ENCODE results near the gene NECAB3. TPM values are rescaled to one million over a fixed set of nuclear protein-coding genes. Genes with fewer than 3 reads are reported as not detected.

The NECAB3 gene
- total and polyA plus RNA-seq, 2 of the 4 experiments (the other 2 are of a cell fraction), result 8.6 to 28.4 TPM

- Histone ChIP-seq H2AFZ (replicated peaks; ENCODE audit: low read length, poor library complexity) (peak overlapping the region; percentile 46), H2BK15ac (ENCODE audit: low read depth, low read length) (no peak overlapping the region), H4K91ac (ENCODE audit: insufficient read depth, low read depth, low read length) (no peak overlapping the region), H2AK9ac (replicated peaks; ENCODE audit: low read depth, low read length, poor library complexity) (peak overlapping the region; percentile 48), H4K8ac (ENCODE audit: low read depth in 2 of 2, low read length in 2 of 2) (no peak overlapping the region), H2BK20ac (ENCODE audit: low read depth, low read length) (no peak overlapping the region), H3K9ac (ENCODE audit: low read depth, low read length) (no peak overlapping the region), H2BK120ac (ENCODE audit: low read depth, low read length) (no peak overlapping the region), H3K79me1 (ENCODE audit: low read depth in 1 of 2, low read length in 2 of 2) (peaks cover 12 to 63% of the 10 kb centered on the region in 2 experiments; a peak in 3 of 4 replicates), H3K36me3 (ENCODE audit: control insufficient read depth, insufficient read depth, low read length) (peaks cover 13% of the 10 kb centered on the region), H4K20me1 (ENCODE audit: insufficient read depth, low read length) (peaks cover 22% of the 10 kb centered on the region; the same call in 1 of the 2 replicates), H2BK5ac (ENCODE audit: low read depth, low read length, poor library complexity, severe bottlenecking) (no peak overlapping the region), H4K5ac (ENCODE audit: low read depth, low read length) (no peak overlapping the region), H3K4ac (ENCODE audit: low read depth, low read length) (no peak overlapping the region), H3K9me3 (ENCODE audit: control insufficient read depth, insufficient read depth, low read length) (no peaks in the 10 kb centered on the region), H3K18ac (ENCODE audit: low read depth, low read length) (no peak overlapping the region), H3K4me3 (ENCODE audit: insufficient read depth, low read depth, low read length) (no peak overlapping the region), H3K27me3 (ENCODE audit: control insufficient read depth, insufficient read depth, low read length) (no peaks in the 10 kb centered on the region), H3K27ac (ENCODE audit: insufficient read depth, low read length) (no peak overlapping the region), H2AK5ac (ENCODE audit: low read depth, low read length) (0 out of 2 replicates have a peak overlapping the region, but pooled peaks have one; percentile 24), H3K56ac (ENCODE audit: extremely low read depth, insufficient read depth, low read length) (no peak overlapping the region), H3K14ac (replicated peaks; ENCODE audit: low read depth, low read length) (no peak overlapping the region), H3K23ac (ENCODE audit: low read depth, low read length) (peak overlapping the region; percentile 51; the same call in 1 of the 2 replicates), H3K9me1 (ENCODE audit: insufficient read depth, low read length) (peaks cover 20% of the 10 kb centered on the region), H3K4me2 (ENCODE audit: low read depth, low read length) (no peak overlapping the region), H3K4me1 (ENCODE audit: control insufficient read depth, insufficient read depth, low read length) (peaks cover 32% of the 10 kb centered on the region)
- BruUV-seq (replicated peaks), result no TSS peak
- dilution Hi-C loops (cut with HindIII; ENCODE audit: low sequenced_read_pairs, unreplicated experiment) (no loop called here), intact Hi-C loops (cut with micrococcal nuclease) (no loop called here), in situ Hi-C loops (cut with MboI; ENCODE audit: low sequenced_read_pairs) (no loop called here)
- no peak for ATAC-seq (ENCODE audit: low read depth)
- CTCF ChIA-PET, result interaction anchor here (0.6 kb wide), 1 partner anchor 214 kb away, joined by 3 read pairs; no protein-coding TSS in a partner anchor
- no peak for DNase-seq
- POLR2A ChIA-PET (ENCODE audit: unreplicated experiment), result no interaction called here
- WGBS, 2 experiments (ENCODE audit: extremely low coverage in 2 of 2, insufficient read length in 1 of 2), result 81% methylated on average over 2 of the region's 8 CpGs; no CpG with 5 or more reads in 1 of the 2 experiments
- no peak for TF ChIP-seq MAFK (IDR thresholded peaks at IDR 0.05; ENCODE audit: low read depth, low read length)
- TF ChIP-seq POLR2A (IDR thresholded peaks at IDR 0.05; ENCODE audit: low read depth, low read length), result no peak
- TF ChIP-seq ELK1 (IDR thresholded peaks at IDR 0.05; ENCODE audit: borderline replicate concordance, low read depth, low read length), result no peak
- no peak for TF ChIP-seq MXI1 (IDR thresholded peaks at IDR 0.05; ENCODE audit: borderline replicate concordance, low read depth, low read length)
- TF ChIP-seq RAD21 (IDR thresholded peaks at IDR 0.05; ENCODE audit: low read length), result no peak
- TF ChIP-seq, protein P1, sequence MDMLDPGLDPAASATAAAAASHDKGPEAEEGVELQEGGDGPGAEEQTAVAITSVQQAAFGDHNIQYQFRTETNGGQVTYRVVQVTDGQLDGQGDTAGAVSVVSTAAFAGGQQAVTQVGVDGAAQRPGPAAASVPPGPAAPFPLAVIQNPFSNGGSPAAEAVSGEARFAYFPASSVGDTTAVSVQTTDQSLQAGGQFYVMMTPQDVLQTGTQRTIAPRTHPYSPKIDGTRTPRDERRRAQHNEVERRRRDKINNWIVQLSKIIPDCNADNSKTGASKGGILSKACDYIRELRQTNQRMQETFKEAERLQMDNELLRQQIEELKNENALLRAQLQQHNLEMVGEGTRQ (IDR thresholded peaks at IDR 0.05; ENCODE audit: low read depth, low read length), result no peak
- TF ChIP-seq CHD1 (IDR thresholded peaks at IDR 0.05; ENCODE audit: low read depth, low read length), result no peak
These were observed 2.5 kb downstream of the NECAB3 start for GRCh38 chr20:33671573-33672288.

Data from IMR-90 (cell line).